B cell (primary cell): Measurements from ENCODE around the gene BEND4.

Experiments used
- CTCF ChIP-seq: fragments of 200-600 bp; IDR thresholded peaks from one replicate; pipeline ENCODE4 v1.8.0; 2022; ENCODE audit warnings: antibody characterized with exemption, mild to moderate bottlenecking
- EZH2 ChIP-seq: IDR thresholded peaks from 2 replicates; pipeline ENCODE4 v1.6.1; 2012; ENCODE audit warnings: borderline replicate concordance, low read depth, mild to moderate bottlenecking, moderate library complexity, low read length; ENCODE audit not compliant: insufficient read depth, poor library complexity, severe bottlenecking

GRCh38 chr4:42151568-42152506, 618 bp downstream of the BEND4 start:
- TF ChIP-seq EZH2 (no peak), CTCF (no peak)
